IgD-negative memory B cell (primary cell): ENCODE measurements around the gene HTN3. TPM values are rescaled to one million over a fixed set of nuclear protein-coding genes. Genes with fewer than 3 reads are reported as not detected.
"Not testable (repeated sequence)": the region's sequence is repeated elsewhere in the genome, so short reads cannot be mapped to it uniquely, and the experiment has no call there.

ENCODE experiments used
- H3K27ac Mint-ChIP-seq, 3 donors: one replicate each; pipeline ENCODE4 v1.8.0; 2020 to 2022; ENCODE audit warnings: mild to moderate bottlenecking in 3 of 3, mixed read lengths in 3 of 3, moderate library complexity in 1 of 3
- H3K27me3 Mint-ChIP-seq: one replicate; pipeline ENCODE4 v1.8.0; 2021; ENCODE audit warnings: mixed read lengths
- H3K36me3 Mint-ChIP-seq: one replicate; pipeline ENCODE4 v1.8.0; 2020; ENCODE audit warnings: mild to moderate bottlenecking, mixed read lengths
- H3K4me1 Mint-ChIP-seq, 3 donors: one replicate each; pipeline ENCODE4 v1.8.0; 2020 to 2022; ENCODE audit warnings: mixed read lengths in 3 of 3, mild to moderate bottlenecking in 1 of 3
- H3K4me3 Mint-ChIP-seq, 4 donors: one replicate each; pipeline ENCODE4 v1.8.0; 2020 to 2022; ENCODE audit warnings: mild to moderate bottlenecking in 4 of 4, mixed read lengths in 4 of 4, moderate library complexity in 3 of 4
- H3K9me3 Mint-ChIP-seq, 3 donors: one replicate each; pipeline ENCODE4 v1.8.0; 2020 to 2021; ENCODE audit warnings: mixed read lengths in 3 of 3, mild to moderate bottlenecking in 1 of 3
- polyA plus RNA-seq: library from polyadenylated mRNA; unstranded; fragments of 300-500 nt; fragmentation: Illumina TruSeq; gene quantifications from one replicate; pipeline ENCODE4 v1.2.3, GENCODE V29; 2021

The HTN3 gene
- polyA plus RNA-seq: not detected

GRCh38 chr4:70028159-70028558, at the start of gene HTN3:
TSS of gene HTN3 (plus strand) at chr4:70028459. CDS start at chr4:70030741, 2,282 bp downstream.
- H3K4me3 Mint-ChIP-seq, H3K4me1 Mint-ChIP-seq, H3K9me3 Mint-ChIP-seq, H3K27me3 Mint-ChIP-seq, H3K36me3 Mint-ChIP-seq, H3K27ac Mint-ChIP-seq: not testable (repeated sequence)

GRCh38 chr4:69984030-69984443, 44.2 kb upstream of the HTN3 start:
- Mint-ChIP-seq H3K27ac (no peak overlapping the region), H3K36me3 (no peaks in the 10 kb centered on the region), H3K4me3 (no peak overlapping the region), H3K9me3 (peaks cover 0 to 9% (median 0%) of the 10 kb centered on the region in 3 donors), H3K27me3 (no peaks in the 10 kb centered on the region), H3K4me1 (no peaks in the 10 kb centered on the region)

GRCh38 chr4:69986663-69987062, 41.6 kb upstream of the HTN3 start:
- peaks cover 0 to 3% (median 0%) of the 10 kb centered on the region in 3 donors for H3K9me3 Mint-ChIP-seq
- H3K27me3 Mint-ChIP-seq: no peaks in the 10 kb centered on the region
- H3K36me3 Mint-ChIP-seq: no peaks in the 10 kb centered on the region
- no peak overlapping the region for H3K4me3 Mint-ChIP-seq
- H3K27ac Mint-ChIP-seq: no peak overlapping the region
- H3K4me1 Mint-ChIP-seq: no peaks in the 10 kb centered on the region

GRCh38 chr4:69991016-69991415, 37.2 kb upstream of the HTN3 start:
- H3K4me1 Mint-ChIP-seq: no peaks in the 10 kb centered on the region
- peaks cover 3% of the 10 kb centered on the region in 3 donors for H3K9me3 Mint-ChIP-seq
- H3K36me3 Mint-ChIP-seq: no peaks in the 10 kb centered on the region
- no peaks in the 10 kb centered on the region for H3K27me3 Mint-ChIP-seq
- no peak overlapping the region for H3K4me3 Mint-ChIP-seq
- H3K27ac Mint-ChIP-seq: no peak overlapping the region

- Mint-ChIP-seq H3K4me1 (no peaks in the 10 kb centered on the region), H3K27ac (no peak overlapping the region), H3K36me3 (no peaks in the 10 kb centered on the region)
Measured at GRCh38 chr4:69994782-69995181, 33.5 kb upstream of the HTN3 start.

GRCh38 chr4:69995526-69996016, 32.7 kb upstream of the HTN3 start, which contains the start of gene STATH:
TSS of gene STATH (plus strand) at chr4:69995966. CDS start at chr4:69998438, 2,472 bp downstream.
- Mint-ChIP-seq H3K4me1 (no peaks in the 10 kb centered on the region), H3K27ac (no peak within 1 kb of the TSS)

More at GRCh38 chr4:69994782-69995181, 33.5 kb upstream of the HTN3 start:
- H3K27me3 Mint-ChIP-seq: no peaks in the 10 kb centered on the region
- H3K9me3 Mint-ChIP-seq: peaks cover 3 to 6% (median 3%) of the 10 kb centered on the region in 3 donors
- H3K4me3 Mint-ChIP-seq: no peak overlapping the region

GRCh38 chr4:69999420-69999819, 28.8 kb upstream of the HTN3 start:
- Mint-ChIP-seq H3K27me3 (no peaks in the 10 kb centered on the region), H3K27ac (no peak overlapping the region), H3K36me3 (no peaks in the 10 kb centered on the region), H3K4me1 (no peaks in the 10 kb centered on the region), H3K4me3 (no peak overlapping the region), H3K9me3 (peaks cover 0 to 3% (median 0%) of the 10 kb centered on the region in 3 donors)

More at GRCh38 chr4:69995526-69996016, 32.7 kb upstream of the HTN3 start, which contains the start of gene STATH:
- Mint-ChIP-seq H3K27me3 (no peaks in the 10 kb centered on the region), H3K9me3 (peaks cover 3 to 6% (median 3%) of the 10 kb centered on the region in 3 donors), H3K36me3 (no peaks in the 10 kb centered on the region), H3K4me3 (no peak within 1 kb of the TSS)

- peaks cover 0 to 3% (median 0%) of the 10 kb centered on the region in 3 donors for H3K9me3 Mint-ChIP-seq
- no peaks in the 10 kb centered on the region for H3K36me3 Mint-ChIP-seq
- no peaks in the 10 kb centered on the region for H3K4me1 Mint-ChIP-seq
- H3K27me3 Mint-ChIP-seq: no peaks in the 10 kb centered on the region
- no peak overlapping the region for H3K4me3 Mint-ChIP-seq
- H3K27ac Mint-ChIP-seq: no peak overlapping the region
Measured at GRCh38 chr4:70000711-70001110, 27.5 kb upstream of the HTN3 start.

- Mint-ChIP-seq H3K27me3 (no peaks in the 10 kb centered on the region), H3K27ac (no peak overlapping the region), H3K36me3 (no peaks in the 10 kb centered on the region), H3K9me3 (peaks cover 0 to 3% (median 2%) of the 10 kb centered on the region in 3 donors), H3K4me3 (no peak overlapping the region), H3K4me1 (no peaks in the 10 kb centered on the region)
Measured at GRCh38 chr4:70002507-70002906, 25.8 kb upstream of the HTN3 start.

GRCh38 chr4:70008771-70009170, 19.5 kb upstream of the HTN3 start:
- peaks cover 1 to 5% (median 3%) of the 10 kb centered on the region in 3 donors for H3K9me3 Mint-ChIP-seq
- H3K36me3 Mint-ChIP-seq: no peaks in the 10 kb centered on the region
- no peaks in the 10 kb centered on the region for H3K4me1 Mint-ChIP-seq
- H3K27ac Mint-ChIP-seq: no peak overlapping the region
- H3K4me3 Mint-ChIP-seq: no peak overlapping the region
- no peaks in the 10 kb centered on the region for H3K27me3 Mint-ChIP-seq

GRCh38 chr4:70019006-70019405, 9.3 kb upstream of the HTN3 start:
- H3K27ac Mint-ChIP-seq, H3K36me3 Mint-ChIP-seq, H3K4me3 Mint-ChIP-seq, H3K4me1 Mint-ChIP-seq, H3K27me3 Mint-ChIP-seq, H3K9me3 Mint-ChIP-seq: not testable (repeated sequence)

GRCh38 chr4:70023218-70023617, 5.0 kb upstream of the HTN3 start:
- H3K9me3 Mint-ChIP-seq: peaks cover 0 to 1% (median 0%) of the 10 kb centered on the region in 3 donors
- H3K4me1 Mint-ChIP-seq: no peaks in the 10 kb centered on the region
- no peaks in the 10 kb centered on the region for H3K36me3 Mint-ChIP-seq
- no peaks in the 10 kb centered on the region for H3K27me3 Mint-ChIP-seq
- no peak overlapping the region for H3K27ac Mint-ChIP-seq
- H3K4me3 Mint-ChIP-seq: no peak overlapping the region

- no peaks in the 10 kb centered on the region for H3K27me3 Mint-ChIP-seq
- peaks cover 0 to 1% (median 0%) of the 10 kb centered on the region in 3 donors for H3K9me3 Mint-ChIP-seq
- no peak overlapping the region for H3K27ac Mint-ChIP-seq
- H3K4me1 Mint-ChIP-seq: no peaks in the 10 kb centered on the region
- no peak overlapping the region for H3K4me3 Mint-ChIP-seq
- H3K36me3 Mint-ChIP-seq: peaks cover 1% of the 10 kb centered on the region
Measured at GRCh38 chr4:70027011-70027410, 1.2 kb upstream of the HTN3 start.

GRCh38 chr4:70037559-70037958, 9.3 kb downstream of the HTN3 start:
- not testable (repeated sequence) for H3K4me1 Mint-ChIP-seq, H3K36me3 Mint-ChIP-seq, H3K27me3 Mint-ChIP-seq, H3K27ac Mint-ChIP-seq, H3K4me3 Mint-ChIP-seq
- H3K9me3 Mint-ChIP-seq: peaks cover 10 to 13% (median 11%) of the 10 kb centered on the region in 3 donors

- H3K27me3 Mint-ChIP-seq, H3K4me1 Mint-ChIP-seq, H3K27ac Mint-ChIP-seq, H3K4me3 Mint-ChIP-seq, H3K36me3 Mint-ChIP-seq: not testable (repeated sequence)
- H3K9me3 Mint-ChIP-seq: peaks cover 6 to 13% (median 10%) of the 10 kb centered on the region in 3 donors
Measured at GRCh38 chr4:70039928-70040327, 11.7 kb downstream of the HTN3 start.

- no peaks in the 10 kb centered on the region for H3K27me3 Mint-ChIP-seq
- H3K4me1 Mint-ChIP-seq: no peaks in the 10 kb centered on the region
- peaks cover 6 to 13% (median 10%) of the 10 kb centered on the region in 3 donors for H3K9me3 Mint-ChIP-seq
- H3K36me3 Mint-ChIP-seq: no peaks in the 10 kb centered on the region
- H3K27ac Mint-ChIP-seq: no peak overlapping the region
- no peak overlapping the region for H3K4me3 Mint-ChIP-seq
Measured at GRCh38 chr4:70041652-70042286, 13.5 kb downstream of the HTN3 start.
